ENCODE results near the gene RAB6B.

The RAB6B gene

GRCh38 chr3:133877221-133877620, 18.5 kb downstream of the RAB6B start:
- DNase-seq (ENCODE audit: low spot score): no peak
- H3K27ac ChIP-seq: no peak overlapping the region
- TF ChIP-seq CTCF (IDR thresholded peaks at IDR 0.05): no peak
- no peak overlapping the region for H3K4me3 ChIP-seq

GRCh38 chr3:133874761-133875438, 20.8 kb downstream of the RAB6B start:
- no peak for TF ChIP-seq CTCF (IDR thresholded peaks at IDR 0.05)
- H3K27ac ChIP-seq: no peak overlapping the region
- H3K4me3 ChIP-seq: no peak overlapping the region
- DNase-seq (ENCODE audit: low spot score): no peak

GRCh38 chr3:133874344-133874743, 21.3 kb downstream of the RAB6B start:
- no peak for DNase-seq (ENCODE audit: low spot score)
- TF ChIP-seq CTCF (IDR thresholded peaks at IDR 0.05): no peak

GRCh38 chr3:133872781-133873180, 22.9 kb downstream of the RAB6B start:
- Histone ChIP-seq H3K27ac (no peak overlapping the region), H3K4me3 (no peak overlapping the region)
- DNase-seq (ENCODE audit: low spot score): no peak
- no peak for TF ChIP-seq CTCF (IDR thresholded peaks at IDR 0.05)

More at GRCh38 chr3:133874344-133874743, 21.3 kb downstream of the RAB6B start:
- Histone ChIP-seq H3K4me3 (no peak overlapping the region), H3K27ac (no peak overlapping the region)

GRCh38 chr3:133872161-133872560, 23.5 kb downstream of the RAB6B start:
- no peak for TF ChIP-seq CTCF (IDR thresholded peaks at IDR 0.05)
- no peak for DNase-seq (ENCODE audit: low spot score)
- no peak overlapping the region for H3K27ac ChIP-seq

GRCh38 chr3:133871368-133872090, 24.2 kb downstream of the RAB6B start:
- no peak for TF ChIP-seq CTCF (IDR thresholded peaks at IDR 0.05)
- Histone ChIP-seq H3K27ac (no peak overlapping the region), H3K4me3 (no peak overlapping the region)
- no peak for DNase-seq (ENCODE audit: low spot score)

More at GRCh38 chr3:133872161-133872560, 23.5 kb downstream of the RAB6B start:
- H3K4me3 ChIP-seq: no peak overlapping the region

- no peak for TF ChIP-seq CTCF (IDR thresholded peaks at IDR 0.05)
- Histone ChIP-seq H3K4me3 (no peak overlapping the region), H3K27ac (no peak overlapping the region)
- DNase-seq (ENCODE audit: low spot score): no peak
These were observed 24.9 kb downstream of the RAB6B start for GRCh38 chr3:133870822-133871221.

Measured in coronary artery (tissue), 2 donors.